Measurements from ENCODE around the gene ZFYVE26.

ZFYVE26 gene

GRCh38 chr14:67815573-67816225, 691 bp downstream of the ZFYVE26 start:
- DNase-seq = no peak

GRCh38 chr14:67814821-67815220, 1.6 kb downstream of the ZFYVE26 start:
- no peak for DNase-seq

- no peak for DNase-seq
These were observed 10.1 kb downstream of the ZFYVE26 start for GRCh38 chr14:67806246-67806645.

- no peak for DNase-seq
These were observed 15.6 kb downstream of the ZFYVE26 start for GRCh38 chr14:67800743-67801142.

- DNase-seq = no peak
These were observed 17.7 kb downstream of the ZFYVE26 start for GRCh38 chr14:67798731-67799130.

GRCh38 chr14:67787673-67788072, 28.7 kb downstream of the ZFYVE26 start:
- no peak for DNase-seq

- DNase-seq = no peak
These were observed 30.9 kb downstream of the ZFYVE26 start for GRCh38 chr14:67785270-67786109.

- no peak for DNase-seq
These were observed 32.1 kb downstream of the ZFYVE26 start for GRCh38 chr14:67784244-67784823.

- no peak for DNase-seq
These were observed 34.3 kb downstream of the ZFYVE26 start for GRCh38 chr14:67782090-67782489.

- DNase-seq = no peak
These were observed 37.6 kb downstream of the ZFYVE26 start for GRCh38 chr14:67778792-67779191.

GRCh38 chr14:67776653-67777322, 39.6 kb downstream of the ZFYVE26 start:
- no peak for DNase-seq

GRCh38 chr14:67773844-67774377, 42.5 kb downstream of the ZFYVE26 start:
- no peak for DNase-seq

GRCh38 chr14:67768219-67768618, 48.2 kb downstream of the ZFYVE26 start:
- no peak for DNase-seq

GRCh38 chr14:67766035-67766680, 50.2 kb downstream of the ZFYVE26 start:
- no peak for DNase-seq

GRCh38 chr14:67765192-67765834, 51.1 kb downstream of the ZFYVE26 start:
- no peak for DNase-seq

GRCh38 chr14:67764496-67764895, 51.9 kb downstream of the ZFYVE26 start:
- DNase-seq = no peak

GRCh38 chr14:67763158-67763822, 53.1 kb downstream of the ZFYVE26 start:
- DNase-seq = no peak

GRCh38 chr14:67762051-67762450, 54.3 kb downstream of the ZFYVE26 start:
- DNase-seq = no peak

GRCh38 chr14:67759916-67760315, 56.5 kb downstream of the ZFYVE26 start:
- no peak for DNase-seq

- no peak for DNase-seq
These were observed 59.2 kb downstream of the ZFYVE26 start for GRCh38 chr14:67757175-67757574.

GRCh38 chr14:67756496-67756895, 59.9 kb downstream of the ZFYVE26 start:
- no peak for DNase-seq

All from SHP77 (cell line).